Liver (tissue), 9 donors: ENCODE measurements around the gene LSR. TPM values are rescaled to one million over a fixed set of nuclear protein-coding genes. Genes with fewer than 3 reads are reported as not detected.

Source experiments
- DNase-seq: peaks from one replicate; pipeline ENCODE4 v3.0.0-alpha.2; 2017; ENCODE audit warnings: low spot score
- H3K27ac ChIP-seq, 2 donors: one replicate each; pipeline ENCODE4 v1.7.0; 2013; ENCODE audit warnings: inconsistent platforms in 2 of 2, low read length in 2 of 2, control low read depth in 1 of 2, low read depth in 1 of 2, mild to moderate bottlenecking in 1 of 2
- H3K27me3 ChIP-seq, 4 donors: one replicate each; pipeline versions ENCODE4 v1.6.1 to v1.7.0; 2013; ENCODE audit warnings: low read length in 3 of 4, inconsistent platforms in 1 of 4, mild to moderate bottlenecking in 1 of 4, moderate library complexity in 1 of 4; ENCODE audit not compliant: control insufficient read depth in 4 of 4, insufficient read depth in 4 of 4
- H3K36me3 ChIP-seq, 4 donors: one replicate each; pipeline versions ENCODE4 v1.6.1 to v1.7.0; 2013; ENCODE audit warnings: low read length in 3 of 4, mild to moderate bottlenecking in 3 of 4, low read depth in 1 of 4, moderate library complexity in 1 of 4; ENCODE audit not compliant: control insufficient read depth in 4 of 4, insufficient read depth in 3 of 4
- H3K4me1 ChIP-seq, 4 donors: one replicate each; pipeline versions ENCODE4 v1.6.1 to v1.7.0; 2013; ENCODE audit warnings: low read length in 3 of 4, mild to moderate bottlenecking in 3 of 4, moderate library complexity in 1 of 4; ENCODE audit not compliant: control insufficient read depth in 4 of 4, insufficient read depth in 4 of 4
- H3K4me3 ChIP-seq, 3 donors: one replicate each; pipeline versions ENCODE4 v1.6.1 to v1.7.0; 2013; ENCODE audit warnings: low read length in 3 of 3, control low read depth in 1 of 3, low read depth in 1 of 3, mild to moderate bottlenecking in 1 of 3
- H3K9ac ChIP-seq, 2 donors: one replicate each; pipeline ENCODE4 v1.7.0; 2013; ENCODE audit warnings: low read length in 2 of 2, mild to moderate bottlenecking in 2 of 2, moderate library complexity in 2 of 2, control low read depth in 1 of 2, low read depth in 1 of 2
- H3K9me3 ChIP-seq, 4 donors: one replicate each; pipeline versions ENCODE4 v1.6.1 to v1.7.0; 2013; ENCODE audit warnings: low read length in 3 of 4; ENCODE audit not compliant: control insufficient read depth in 4 of 4
- CTCF ChIP-seq: fragments of 150-350 bp; IDR thresholded peaks from 2 replicates; pipeline ENCODE4 v1.5.1; 2017; ENCODE audit warnings: improper control_type of control experiment, low read depth, low read length; ENCODE audit not compliant: missing input control
- EGR1 ChIP-seq, 2 donors: IDR thresholded peaks; 2 replicates each; pipeline ENCODE4 v1.6.1; 2016 to 2018; ENCODE audit warnings: antibody characterized with exemption in 2 of 2, low read depth in 2 of 2
- FOXA1 ChIP-seq: IDR thresholded peaks from 2 replicates; pipeline ENCODE4 v1.6.1; 2016; ENCODE audit warnings: antibody characterized with exemption
- GABPA ChIP-seq, 2 donors: IDR thresholded peaks in 1 of 2; conservative IDR thresholded peaks in 1 of 2; 2 replicates each; pipeline ENCODE4 v1.6.1; 2016; ENCODE audit warnings: antibody characterized with exemption in 2 of 2, mild to moderate bottlenecking in 1 of 2, moderate library complexity in 1 of 2
- JUND ChIP-seq, 2 donors: IDR thresholded peaks; 2 replicates each; pipeline ENCODE4 v1.6.1; 2016; ENCODE audit warnings: antibody characterized with exemption in 2 of 2
- RAD21 ChIP-seq, 2 donors: IDR thresholded peaks; 2 replicates each; pipeline ENCODE4 v1.6.1; 2016; ENCODE audit warnings: antibody characterized with exemption in 2 of 2, mild to moderate bottlenecking in 2 of 2
- REST ChIP-seq: IDR thresholded peaks from 2 replicates; pipeline ENCODE4 v1.6.1; 2016; ENCODE audit warnings: antibody characterized with exemption, mild to moderate bottlenecking
- TAF1 ChIP-seq: conservative IDR thresholded peaks from 2 replicates; pipeline ENCODE4 v1.6.1; 2016; ENCODE audit warnings: antibody characterized with exemption, mild to moderate bottlenecking
- YY1 ChIP-seq: IDR thresholded peaks from 2 replicates; pipeline ENCODE4 v1.6.1; 2016; ENCODE audit warnings: antibody characterized with exemption, mild to moderate bottlenecking
- ZBTB33 ChIP-seq: IDR thresholded peaks from 2 replicates; pipeline ENCODE4 v1.6.1; 2016; ENCODE audit warnings: antibody characterized with exemption
- WGBS: extraction: QIAGEN DNeasy Blood & Tissue Kit; methylation state at CpG from one replicate; pipeline ENCODE4 v1.1.7; 2013; 5-methylcytosine and 5-hydroxymethylcytosine counted together
- polyA plus RNA-seq, 2 donors: library from polyadenylated mRNA; stranded (reverse) in 1 of 2; unstranded in 1 of 2; fragments of 200-250 nt in 1 of 2; fragments of >200 nt in 1 of 2; fragmentation: Nextera tagmentation in 1 of 2; extraction: Ambion mirVana in 1 of 2; gene quantifications; one replicate each; pipeline versions ENCODE4 v1.2.1 to v1.2.3, GENCODE V29; 2013 to 2015
- total RNA-seq, 2 donors: library from RNA; depleted of rRNA; stranded (reverse); fragments of >200 nt; gene quantifications; one replicate each; pipeline ENCODE4 v1.2.3, GENCODE V29; 2014
- TF ChIP-seq, protein P1 (sequence below): IDR thresholded peaks from 2 replicates; pipeline ENCODE4 v1.6.1; 2016; ENCODE audit warnings: antibody characterized with exemption
- donor health status: healthy.
- donor health status: healthy.
- donor health status: healthy.
- donor health status: healthy.
- donor health status: healthy.

Gene LSR
- total and polyA plus RNA-seq, 4 donors = 33.7 to 150 (median 48.0) TPM

DNA sequence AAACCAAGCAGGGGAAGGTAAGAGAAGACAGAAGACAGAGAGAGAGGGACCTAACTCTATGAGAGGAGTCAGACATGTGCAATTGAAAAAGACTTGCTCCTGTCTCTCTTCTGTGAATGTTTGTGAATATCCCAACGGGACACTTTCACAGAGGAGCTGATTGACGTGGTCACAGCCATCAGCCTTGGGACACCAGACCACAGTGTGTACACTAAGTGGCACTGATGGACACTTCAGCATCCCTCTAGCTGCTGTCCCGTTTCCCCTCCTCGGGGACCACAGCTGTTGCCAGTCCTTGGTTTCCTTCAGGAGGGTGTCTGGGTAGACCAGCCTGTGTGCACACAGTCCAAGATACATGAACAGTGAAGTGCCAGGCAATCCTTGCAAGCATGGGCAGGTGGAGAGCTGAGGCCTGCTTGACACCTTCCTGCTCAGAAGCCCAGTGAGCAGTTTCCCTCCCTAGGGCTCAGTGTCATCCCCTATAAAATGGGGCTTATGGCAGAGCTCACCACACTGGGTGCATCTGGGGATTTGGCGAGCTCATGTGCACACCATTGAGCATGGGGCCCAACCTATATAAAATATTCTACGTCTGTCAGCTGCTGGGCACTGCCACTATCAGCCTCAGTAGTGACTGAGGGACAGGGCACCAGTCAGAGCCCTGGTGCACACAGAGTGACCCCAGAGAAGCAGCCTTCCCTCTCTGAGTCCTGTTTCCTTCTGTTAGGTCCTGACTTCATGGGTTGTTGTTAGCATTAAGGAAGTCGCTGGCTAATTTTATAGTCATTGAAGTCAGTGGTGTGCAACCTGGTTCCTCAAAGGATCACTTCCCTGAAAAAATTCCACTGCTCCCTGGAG lies 15.7 kb downstream of the LSR start:
- Histone ChIP-seq H3K27ac (no peak overlapping the region), H3K4me1 (peaks cover 10 to 55% (median 38%) of the 10 kb centered on the region in 4 donors), H3K4me3 (no peak overlapping the region), H3K9ac (no peak overlapping the region), H3K27me3 (no peaks in the 10 kb centered on the region), H3K36me3 (peaks cover 0 to 10% (median 4%) of the 10 kb centered on the region in 4 donors), H3K9me3 (no peaks in the 10 kb centered on the region)
- TF ChIP-seq YY1 (no peak), CTCF (no peak), EGR1 (IDR thresholded peaks at IDR 0.05; ENCODE audit: low read depth in 2 of 2) (no peak), JUND (IDR thresholded peaks at IDR 0.05) (no peak)
- 84% methylated on average over 7 of the region's 7 CpGs for WGBS
- DNase-seq = peak; percentile 21

- peak overlapping the region in 1 of 2 donors; percentile 44 for H3K27ac ChIP-seq
- H3K9me3 ChIP-seq = no peaks in the 10 kb centered on the region
- peaks cover 0 to 10% (median 4%) of the 10 kb centered on the region in 4 donors for H3K36me3 ChIP-seq
- 68% methylated on average over 6 of the region's 6 CpGs for WGBS
- no peaks in the 10 kb centered on the region for H3K27me3 ChIP-seq
- peak; percentile 31 for DNase-seq
- H3K4me3 ChIP-seq = no peak overlapping the region
- TF ChIP-seq, protein P1, sequence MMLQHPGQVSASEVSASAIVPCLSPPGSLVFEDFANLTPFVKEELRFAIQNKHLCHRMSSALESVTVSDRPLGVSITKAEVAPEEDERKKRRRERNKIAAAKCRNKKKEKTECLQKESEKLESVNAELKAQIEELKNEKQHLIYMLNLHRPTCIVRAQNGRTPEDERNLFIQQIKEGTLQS = no peak
- TF ChIP-seq REST (no peak), FOXA1 (no peak), ZBTB33 (no peak), JUND (IDR thresholded peaks at IDR 0.05) (no peak), YY1 (no peak), TAF1 (no peak), GABPA (IDR thresholded peaks at IDR 0.05 in 1 of 2, conservative IDR thresholded peaks at IDR 0.05 in 1 of 2) (no peak), RAD21 (IDR thresholded peaks at IDR 0.05) (no peak)
- peaks cover 7 to 53% (median 37%) of the 10 kb centered on the region in 4 donors for H3K4me1 ChIP-seq
- no peak overlapping the region for H3K9ac ChIP-seq
These were observed 16.5 kb downstream of the LSR start for GRCh38 chr19:35265126-35265899.
